Uterus (tissue), 4 donors: Measurements from ENCODE around the gene SLC6A6. TPM values are rescaled to one million over a fixed set of nuclear protein-coding genes. Genes with fewer than 3 reads are reported as not detected.

Experiments
- DNase-seq, 2 donors: peaks; one replicate each; pipeline ENCODE4 v3.0.0-alpha.2; 2019 to 2020
- H3K27ac ChIP-seq, 2 donors: fragments of 200-600 bp; sonication (generic); 1 replicate in 1 of 2; 2 replicates in 1 of 2; pipeline ENCODE4 v1.5.1; 2016 to 2018
- H3K27me3 ChIP-seq, 2 donors: fragments of 200-600 bp; sonication (generic); one replicate each; pipeline ENCODE4 v1.5.1; 2018 to 2019; ENCODE audit warnings: control low read depth in 1 of 2
- H3K36me3 ChIP-seq, 2 donors: fragments of 200-600 bp; sonication (generic); one replicate each; pipeline ENCODE4 v1.5.1; 2019; ENCODE audit warnings: control low read depth in 1 of 2
- H3K4me1 ChIP-seq, 2 donors: fragments of 200-600 bp; sonication (generic); one replicate each; pipeline ENCODE4 v1.5.1; 2018 to 2019; ENCODE audit warnings: control low read depth in 1 of 2
- H3K4me3 ChIP-seq, 2 donors: fragments of 200-600 bp; sonication (generic); 1 replicate in 1 of 2; 2 replicates in 1 of 2; pipeline ENCODE4 v1.5.1; 2018 to 2019; ENCODE audit warnings: mild to moderate bottlenecking in 1 of 2
- H3K9me3 ChIP-seq, 2 donors: fragments of 200-600 bp; sonication (generic); one replicate each; pipeline ENCODE4 v1.5.1; 2019; ENCODE audit warnings: control low read depth in 1 of 2
- POLR2A ChIP-seq, 2 donors: fragments of 450-650 bp; IDR thresholded peaks; one replicate each; pipeline ENCODE4 v1.6.1; 2016; ENCODE audit warnings: antibody characterized with exemption in 2 of 2, mild to moderate bottlenecking in 1 of 2, moderate library complexity in 1 of 2
- intact Hi-C: fragments of 100-400 bp; cut with DNase I; formaldehyde crosslinking; loops from one replicate; pipeline ENCODE4 v1.15.1; 2023; ENCODE audit warnings: low total_unique reads
- total RNA-seq, 4 donors: library from RNA; depleted of rRNA in 3 of 4; stranded (reverse); fragments of >200 nt in 3 of 4; gene quantifications; one replicate each; pipeline versions ENCODE4 v1.1.0 to v1.2.4, GENCODE V29; 2014 to 2023
- TF ChIP-seq, protein P1 (sequence below), 4 experiments: fragments of 200-600 bp in 2 of 4; fragments of 450-650 bp in 2 of 4; sonication (generic) in 2 of 4; IDR thresholded peaks; one replicate each; pipeline ENCODE4 v1.5.1; 2016 to 2019; ENCODE audit warnings: antibody characterized with exemption in 4 of 4, mild to moderate bottlenecking in 2 of 4, moderate library complexity in 1 of 4
- donor health status: DM: yes; HTN: yes; CAD: no.

The SLC6A6 gene
- total RNA-seq, 4 donors from 2014 or later: 15.9 to 37.5 (median 18.0) TPM

DNA sequence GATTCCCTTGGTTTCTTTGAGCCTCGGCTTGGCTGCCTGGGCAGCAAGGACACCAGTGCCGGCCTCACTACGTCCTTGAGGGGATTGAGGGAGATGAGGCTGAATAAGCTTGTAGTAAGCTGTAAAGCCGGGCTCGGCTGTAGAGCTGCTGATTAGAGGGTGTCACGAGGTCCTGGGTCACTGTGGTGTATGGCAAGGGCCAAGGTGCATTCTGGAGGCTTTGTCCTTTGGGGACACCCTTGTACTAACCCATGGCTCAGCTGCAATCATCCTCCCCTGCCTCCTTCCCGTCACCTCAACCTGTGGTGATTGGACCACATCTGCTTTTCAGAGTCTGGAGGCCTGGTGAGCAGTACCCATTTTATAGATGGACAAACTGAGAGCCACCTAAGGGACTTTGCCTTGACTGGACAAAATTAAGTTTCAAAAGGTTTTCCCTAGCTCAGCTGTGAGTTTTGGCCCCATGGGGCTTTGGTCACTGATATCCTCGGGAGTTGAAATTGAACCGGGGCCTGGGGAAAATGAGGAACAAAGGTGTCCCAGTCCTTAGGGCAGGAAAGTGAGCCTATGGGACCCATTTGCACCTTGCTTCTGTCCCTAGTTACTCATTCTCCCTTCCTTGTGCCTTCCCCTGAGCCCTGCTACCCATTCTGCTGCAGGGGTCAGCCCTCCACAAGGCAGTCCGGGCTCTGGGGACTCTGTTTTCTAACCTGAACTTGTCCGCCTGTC lies 2.4 kb downstream of the SLC6A6 start:
- intact Hi-C loops: loop anchor here (10.0 kb wide), 1 partner anchor 60 kb away; no protein-coding TSS in a partner anchor
- Histone ChIP-seq H3K4me3 (peak overlapping the region in 1 of 2 donors; percentile 97), H3K36me3 (no peaks in the 10 kb centered on the region), H3K27ac (peak overlapping the region; percentile 79 to 97), H3K9me3 (no peaks in the 10 kb centered on the region), H3K27me3 (no peaks in the 10 kb centered on the region), H3K4me1 (peaks cover 0 to 14% of the 10 kb centered on the region in 2 donors)
- no peak for DNase-seq
- no peak for TF ChIP-seq POLR2A (IDR thresholded peaks at IDR 0.05)
- TF ChIP-seq, protein P1, sequence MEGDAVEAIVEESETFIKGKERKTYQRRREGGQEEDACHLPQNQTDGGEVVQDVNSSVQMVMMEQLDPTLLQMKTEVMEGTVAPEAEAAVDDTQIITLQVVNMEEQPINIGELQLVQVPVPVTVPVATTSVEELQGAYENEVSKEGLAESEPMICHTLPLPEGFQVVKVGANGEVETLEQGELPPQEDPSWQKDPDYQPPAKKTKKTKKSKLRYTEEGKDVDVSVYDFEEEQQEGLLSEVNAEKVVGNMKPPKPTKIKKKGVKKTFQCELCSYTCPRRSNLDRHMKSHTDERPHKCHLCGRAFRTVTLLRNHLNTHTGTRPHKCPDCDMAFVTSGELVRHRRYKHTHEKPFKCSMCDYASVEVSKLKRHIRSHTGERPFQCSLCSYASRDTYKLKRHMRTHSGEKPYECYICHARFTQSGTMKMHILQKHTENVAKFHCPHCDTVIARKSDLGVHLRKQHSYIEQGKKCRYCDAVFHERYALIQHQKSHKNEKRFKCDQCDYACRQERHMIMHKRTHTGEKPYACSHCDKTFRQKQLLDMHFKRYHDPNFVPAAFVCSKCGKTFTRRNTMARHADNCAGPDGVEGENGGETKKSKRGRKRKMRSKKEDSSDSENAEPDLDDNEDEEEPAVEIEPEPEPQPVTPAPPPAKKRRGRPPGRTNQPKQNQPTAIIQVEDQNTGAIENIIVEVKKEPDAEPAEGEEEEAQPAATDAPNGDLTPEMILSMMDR (IDR thresholded peaks at IDR 0.05): no peak

DNA sequence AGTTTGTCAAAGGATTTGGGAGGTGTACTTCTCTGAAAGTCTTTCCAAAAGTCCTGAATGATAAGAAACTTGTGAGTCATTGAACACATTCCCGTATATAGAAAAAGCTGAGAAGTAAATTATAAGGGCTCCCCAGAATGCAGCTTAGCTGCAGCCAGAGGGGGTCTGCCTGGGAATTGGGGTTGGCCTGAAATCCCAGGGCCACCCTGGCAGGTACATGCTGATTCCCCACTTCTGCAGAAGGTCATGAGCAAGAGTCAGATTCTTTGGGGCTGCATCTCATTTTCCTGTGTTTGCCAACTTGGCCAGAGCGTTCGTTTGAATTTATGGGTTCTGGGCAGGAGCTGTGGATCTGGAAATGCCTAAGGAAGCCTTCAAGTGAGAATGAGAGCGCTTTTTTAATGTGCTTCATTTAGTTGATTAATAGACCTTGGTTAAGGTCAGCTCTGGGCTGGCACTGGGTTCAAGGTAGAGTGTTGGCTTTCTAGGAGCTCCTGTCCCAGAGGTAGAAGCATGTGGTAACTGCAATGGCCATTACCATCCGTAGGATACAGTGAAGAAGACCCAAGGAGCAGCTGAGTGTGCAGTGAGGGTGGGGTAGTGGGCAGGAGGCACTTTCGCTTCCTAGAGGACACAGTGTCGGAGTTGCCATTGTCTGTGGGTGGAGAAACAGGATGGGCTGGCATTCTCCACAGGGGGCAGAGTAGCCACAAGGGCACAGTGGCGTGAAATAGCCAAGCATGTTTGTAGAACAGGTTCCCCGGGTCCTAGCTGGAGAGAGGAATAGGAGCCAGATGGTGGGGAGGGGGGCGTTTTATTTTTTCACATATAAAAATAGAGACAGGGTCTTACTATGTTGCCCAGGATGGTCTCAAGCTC lies 3.2 kb downstream of the SLC6A6 start:
- peaks cover 0 to 14% of the 10 kb centered on the region in 2 donors for H3K4me1 ChIP-seq
- H3K9me3 ChIP-seq: no peaks in the 10 kb centered on the region
- H3K36me3 ChIP-seq: no peaks in the 10 kb centered on the region
- H3K27me3 ChIP-seq: no peaks in the 10 kb centered on the region
- H3K27ac ChIP-seq: peak overlapping the region; percentile 79 to 97
- peak; percentile 60 to 66 for DNase-seq
- intact Hi-C loops: loop anchor here (10.0 kb wide), 1 partner anchor 59 kb away; no protein-coding TSS in a partner anchor
- H3K4me3 ChIP-seq: peak overlapping the region in 1 of 2 donors; percentile 97
- TF ChIP-seq, protein P1 (IDR thresholded peaks at IDR 0.05): no peak
- no peak for TF ChIP-seq POLR2A (IDR thresholded peaks at IDR 0.05)

DNA sequence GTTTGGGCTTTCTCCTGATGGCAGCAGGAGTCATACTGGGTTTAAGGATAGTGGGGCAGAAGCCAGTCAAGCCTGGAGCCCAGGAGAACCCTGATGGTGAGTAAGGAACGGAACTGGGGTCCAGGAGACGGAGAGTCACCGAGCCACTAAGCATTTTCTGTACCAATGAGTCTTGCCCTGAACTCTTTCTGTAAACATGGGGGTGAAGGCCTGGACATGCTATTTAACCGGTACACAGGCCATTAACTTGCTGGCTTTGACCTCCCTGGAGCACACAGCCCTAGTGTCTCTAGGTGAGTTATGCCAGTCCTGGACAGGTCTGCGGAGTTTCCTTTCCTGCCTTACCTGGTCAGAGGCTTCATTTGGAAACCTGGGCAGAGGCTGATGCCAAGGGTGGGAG lies 3.9 kb downstream of the SLC6A6 start:
- Histone ChIP-seq H3K4me1 (peaks cover 0 to 14% of the 10 kb centered on the region in 2 donors), H3K4me3 (peak overlapping the region in 1 of 2 donors; percentile 97), H3K27me3 (no peaks in the 10 kb centered on the region), H3K9me3 (no peaks in the 10 kb centered on the region), H3K27ac (peak overlapping the region in 1 of 2 donors; percentile 97), H3K36me3 (no peaks in the 10 kb centered on the region)
- TF ChIP-seq, protein P1 (IDR thresholded peaks at IDR 0.05): no peak
- no peak for TF ChIP-seq POLR2A (IDR thresholded peaks at IDR 0.05)
- intact Hi-C loops: loop anchor here (10.0 kb wide), 1 partner anchor 58 kb away; no protein-coding TSS in a partner anchor
- no peak for DNase-seq

DNA sequence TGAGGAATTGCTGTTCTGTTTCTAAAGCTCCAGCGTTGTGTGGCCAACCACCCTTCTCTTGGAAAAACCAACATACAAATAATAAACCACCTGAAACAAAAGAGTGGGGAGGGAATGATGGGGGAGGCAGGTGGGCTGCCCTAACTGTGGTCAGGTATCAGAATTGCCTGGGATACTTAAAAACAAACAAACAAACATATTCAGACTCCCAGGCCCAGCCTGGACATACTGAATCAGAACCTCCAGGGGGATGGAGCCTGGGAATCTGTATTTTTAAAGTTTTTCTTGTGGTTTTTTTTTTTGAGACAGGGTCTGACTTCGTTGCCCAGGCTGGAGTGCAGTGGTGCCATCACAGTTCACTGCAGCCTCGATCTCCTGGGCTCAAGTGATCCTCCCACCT lies 4.4 kb downstream of the SLC6A6 start:
- no peaks in the 10 kb centered on the region for H3K27me3 ChIP-seq
- no peak overlapping the region for H3K27ac ChIP-seq
- H3K9me3 ChIP-seq: no peaks in the 10 kb centered on the region
- intact Hi-C loops: loop anchor here (10.0 kb wide), 1 partner anchor 58 kb away; no protein-coding TSS in a partner anchor
- no peak for DNase-seq
- H3K4me3 ChIP-seq: no peak overlapping the region
- peaks cover 0 to 14% of the 10 kb centered on the region in 2 donors for H3K4me1 ChIP-seq
- TF ChIP-seq, protein P1 (IDR thresholded peaks at IDR 0.05): no peak
- TF ChIP-seq POLR2A (IDR thresholded peaks at IDR 0.05): no peak
- no peaks in the 10 kb centered on the region for H3K36me3 ChIP-seq
